Putamen (tissue), 1 donor: ENCODE data around the gene GPANK1.

Experiments
- DNase-seq: peaks from one replicate; pipeline ENCODE4 v3.0.0-alpha.2; 2016; ENCODE audit warnings: low spot score

The GPANK1 gene

DNA sequence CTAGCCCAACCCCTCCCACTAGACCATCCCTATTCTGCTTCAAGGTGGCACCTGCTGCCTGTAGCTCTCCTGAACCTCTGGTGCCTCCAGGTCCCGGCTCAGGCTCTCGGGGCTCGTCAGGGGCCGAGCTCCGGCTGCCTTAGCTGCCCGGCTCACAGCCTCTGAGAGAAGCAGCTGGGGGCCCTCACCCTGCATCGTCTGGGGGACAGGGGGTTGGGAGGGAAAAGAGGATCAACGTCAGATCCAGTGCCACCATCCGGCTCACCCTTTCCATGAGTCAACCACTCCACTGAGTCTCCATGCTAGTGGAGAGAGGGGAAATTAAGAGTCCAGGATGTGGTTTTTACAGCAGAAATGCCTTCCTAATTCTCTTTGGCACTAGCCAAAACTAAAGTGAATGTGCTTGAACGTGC, 25.3 kb downstream of the GPANK1 start:
- no peak for DNase-seq

DNA sequence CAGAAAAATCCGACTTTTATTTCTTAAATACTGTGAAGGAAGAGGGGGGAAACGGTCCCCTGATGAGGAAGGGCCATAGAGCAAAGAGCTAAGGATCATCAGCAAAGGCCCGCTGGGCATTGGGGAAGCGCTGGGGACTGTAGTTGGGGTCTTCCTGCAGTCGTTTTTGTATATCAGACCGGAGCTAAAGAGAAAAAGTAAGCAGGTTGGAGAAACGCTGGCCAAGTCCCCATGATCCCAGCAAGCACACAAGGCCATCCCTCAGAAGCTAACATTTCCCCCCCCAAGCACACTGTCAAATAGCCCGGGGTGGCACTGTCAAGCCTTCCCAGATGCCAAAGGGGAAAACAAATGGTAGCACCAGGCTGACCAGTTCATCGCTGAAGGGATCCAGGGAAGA, 25.8 kb downstream of the GPANK1 start:
- no peak for DNase-seq

DNA sequence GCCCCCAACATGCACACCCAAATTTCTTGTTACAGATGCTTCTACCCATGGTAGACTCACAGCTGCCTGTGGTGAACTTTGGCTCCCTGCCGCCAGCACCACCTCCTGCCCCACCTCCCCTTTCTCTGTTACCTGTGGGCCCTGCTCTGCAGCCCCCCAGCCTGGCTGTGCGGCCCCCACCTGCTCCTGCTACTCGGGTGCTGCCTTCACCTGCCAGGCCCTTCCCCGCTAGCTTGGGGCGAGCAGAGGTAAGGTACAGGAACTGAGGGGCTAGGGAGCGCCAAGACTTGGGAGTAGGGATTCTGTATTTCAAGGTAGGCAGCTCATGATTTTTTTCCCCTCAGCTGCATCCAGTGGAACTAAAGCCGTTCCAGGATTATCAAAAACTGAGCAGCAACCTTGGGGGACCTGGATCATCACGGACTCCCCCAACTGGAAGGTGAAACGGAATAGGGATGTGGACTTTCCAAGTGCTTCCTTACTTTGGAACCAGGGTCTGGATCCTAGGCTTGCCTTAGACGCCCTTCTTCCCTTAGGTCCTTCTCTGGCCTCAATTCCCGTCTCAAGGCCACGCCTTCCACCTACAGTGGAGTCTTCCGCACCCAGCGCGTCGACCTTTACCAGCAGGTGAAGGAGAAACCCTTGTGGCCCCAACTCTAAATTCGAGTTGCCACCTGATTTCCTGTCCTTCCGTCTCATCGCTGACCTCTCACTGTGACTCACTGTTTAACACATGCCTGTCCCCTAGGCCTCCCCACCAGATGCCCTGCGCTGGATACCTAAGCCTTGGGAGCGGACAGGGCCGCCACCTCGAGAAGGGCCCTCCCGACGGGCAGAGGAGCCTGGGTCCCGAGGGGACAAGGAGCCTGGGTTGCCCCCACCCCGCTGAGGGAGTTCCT, 27.9 kb downstream of the GPANK1 start:
- DNase-seq = no peak

DNA sequence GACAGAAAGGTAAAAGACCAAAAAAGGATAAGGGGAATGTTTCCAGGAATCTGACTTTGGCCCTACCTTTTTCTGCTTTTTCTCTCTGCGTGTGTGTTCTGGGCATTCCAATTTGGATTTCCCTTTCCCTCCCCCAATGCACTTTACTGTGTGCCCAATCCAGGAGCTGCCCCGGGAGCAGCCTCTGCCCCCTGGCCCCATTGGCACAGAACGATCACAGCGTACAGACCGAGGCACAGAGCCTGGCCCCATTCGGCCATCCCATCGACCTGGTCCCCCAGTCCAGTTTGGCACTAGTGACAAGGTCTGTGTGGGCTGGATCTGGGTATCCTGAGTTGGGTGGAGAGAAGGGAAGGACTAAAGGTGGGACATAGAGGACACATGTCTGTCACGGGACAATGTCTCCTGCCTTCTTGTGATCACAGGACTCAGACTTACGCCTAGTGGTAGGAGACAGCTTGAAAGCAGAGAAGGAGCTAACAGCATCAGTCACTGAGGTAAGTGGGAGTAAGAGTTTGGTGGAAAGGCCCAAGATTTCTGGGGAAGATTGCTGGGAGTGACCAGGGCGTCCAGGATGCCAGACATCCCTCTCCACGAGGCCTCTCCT, 29.7 kb downstream of the GPANK1 start:
- DNase-seq = no peak

DNA sequence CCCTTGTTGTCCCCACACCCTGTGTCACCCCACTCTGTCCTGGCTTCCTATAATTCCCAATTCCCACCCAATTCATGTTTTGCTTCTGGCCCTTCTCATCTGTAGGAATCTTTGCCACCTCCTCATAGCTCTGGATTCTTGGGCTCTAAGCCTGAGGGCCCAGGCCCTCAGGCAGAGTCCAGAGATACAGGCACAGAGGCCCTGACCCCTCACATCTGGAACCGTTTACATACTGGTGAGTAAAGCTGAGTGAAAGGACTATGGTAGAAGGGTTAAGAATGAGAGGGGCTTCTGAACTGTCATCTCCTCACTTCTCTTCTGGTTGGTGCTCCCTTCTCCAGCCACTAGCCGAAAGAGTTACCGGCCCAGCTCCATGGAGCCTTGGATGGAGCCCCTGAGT, 30.7 kb downstream of the GPANK1 start:
- DNase-seq = no peak

DNA sequence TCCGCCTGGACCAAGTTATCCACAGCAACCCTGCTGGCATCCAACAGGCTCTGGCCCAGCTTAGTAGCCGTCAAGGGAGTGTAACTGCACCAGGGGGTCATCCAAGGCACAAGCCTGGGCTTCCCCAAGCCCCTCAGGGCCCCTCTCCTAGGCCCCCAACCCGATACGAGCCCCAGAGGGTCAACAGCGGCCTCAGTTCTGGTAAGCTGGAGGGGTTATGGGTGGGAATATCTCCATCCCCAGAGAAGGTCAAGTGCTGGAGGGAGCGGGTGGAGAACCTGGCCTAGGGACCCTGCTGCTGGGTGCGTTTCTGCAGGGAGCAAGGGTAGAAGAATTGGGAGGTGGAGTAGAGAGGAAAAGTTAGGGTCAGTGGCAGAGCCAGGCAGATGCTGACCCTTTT, 31.4 kb downstream of the GPANK1 start:
- no peak for DNase-seq

DNA sequence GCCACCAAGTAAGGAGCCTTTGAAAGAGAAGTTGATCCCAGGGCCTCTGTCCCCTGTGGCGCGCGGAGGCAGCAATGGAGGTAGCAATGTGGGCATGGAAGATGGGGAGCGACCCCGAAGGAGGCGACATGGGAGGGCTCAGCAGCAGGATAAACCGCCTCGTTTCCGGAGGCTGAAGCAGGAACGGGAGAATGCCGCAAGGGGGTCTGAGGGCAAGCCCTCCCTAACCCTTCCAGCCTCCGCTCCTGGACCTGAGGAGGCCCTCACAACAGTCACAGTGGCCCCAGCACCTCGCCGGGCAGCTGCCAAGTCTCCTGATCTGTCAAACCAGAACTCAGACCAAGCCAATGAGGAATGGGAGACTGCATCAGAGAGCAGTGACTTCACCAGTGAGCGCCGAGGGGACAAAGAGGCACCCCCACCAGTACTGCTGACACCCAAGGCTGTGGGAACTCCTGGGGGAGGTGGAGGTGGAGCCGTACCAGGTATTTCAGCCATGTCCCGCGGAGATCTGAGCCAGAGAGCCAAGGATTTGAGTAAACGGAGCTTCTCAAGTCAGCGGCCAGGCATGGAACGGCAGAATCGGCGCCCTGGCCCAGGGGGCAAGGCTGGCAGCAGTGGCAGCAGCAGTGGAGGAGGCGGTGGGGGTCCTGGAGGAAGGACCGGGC, 32.4 kb downstream of the GPANK1 start:
- DNase-seq = no peak

DNA sequence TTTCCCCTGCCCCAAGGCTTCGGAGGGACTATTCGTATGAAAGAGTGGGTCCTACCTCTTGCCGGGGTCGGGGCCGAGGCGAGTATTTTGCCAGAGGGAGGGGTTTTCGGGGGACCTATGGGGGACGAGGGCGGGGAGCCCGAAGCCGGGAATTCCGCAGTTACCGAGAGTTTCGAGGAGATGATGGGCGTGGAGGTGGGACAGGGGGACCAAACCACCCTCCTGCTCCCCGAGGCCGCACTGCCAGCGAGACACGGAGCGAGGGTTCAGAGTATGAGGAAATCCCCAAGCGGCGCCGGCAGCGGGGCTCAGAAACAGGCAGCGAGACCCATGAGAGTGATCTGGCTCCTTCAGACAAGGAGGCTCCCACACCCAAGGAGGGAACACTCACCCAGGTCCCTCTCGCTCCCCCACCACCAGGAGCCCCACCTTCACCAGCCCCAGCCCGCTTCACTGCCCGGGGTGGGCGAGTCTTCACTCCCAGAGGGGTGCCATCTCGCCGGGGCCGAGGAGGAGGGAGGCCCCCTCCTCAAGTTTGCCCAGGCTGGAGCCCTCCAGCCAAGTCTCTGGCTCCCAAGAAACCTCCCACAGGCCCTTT, 33.0 kb downstream of the GPANK1 start:
- no peak for DNase-seq

DNA sequence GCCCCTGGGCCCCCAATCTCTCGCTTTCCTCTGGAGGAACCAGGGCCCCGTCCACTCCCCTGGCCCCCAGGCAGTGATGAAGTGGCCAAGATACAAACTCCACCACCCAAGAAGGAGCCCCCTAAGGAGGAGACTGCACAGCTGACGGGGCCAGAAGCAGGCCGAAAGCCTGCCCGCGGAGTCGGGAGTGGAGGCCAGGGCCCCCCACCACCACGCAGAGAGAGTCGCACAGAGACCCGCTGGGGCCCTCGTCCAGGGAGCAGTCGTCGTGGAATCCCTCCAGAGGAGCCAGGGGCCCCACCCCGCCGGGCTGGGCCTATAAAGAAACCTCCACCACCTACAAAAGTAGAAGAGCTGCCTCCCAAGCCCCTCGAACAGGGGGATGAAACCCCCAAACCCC, 33.6 kb downstream of the GPANK1 start:
- DNase-seq = no peak

DNA sequence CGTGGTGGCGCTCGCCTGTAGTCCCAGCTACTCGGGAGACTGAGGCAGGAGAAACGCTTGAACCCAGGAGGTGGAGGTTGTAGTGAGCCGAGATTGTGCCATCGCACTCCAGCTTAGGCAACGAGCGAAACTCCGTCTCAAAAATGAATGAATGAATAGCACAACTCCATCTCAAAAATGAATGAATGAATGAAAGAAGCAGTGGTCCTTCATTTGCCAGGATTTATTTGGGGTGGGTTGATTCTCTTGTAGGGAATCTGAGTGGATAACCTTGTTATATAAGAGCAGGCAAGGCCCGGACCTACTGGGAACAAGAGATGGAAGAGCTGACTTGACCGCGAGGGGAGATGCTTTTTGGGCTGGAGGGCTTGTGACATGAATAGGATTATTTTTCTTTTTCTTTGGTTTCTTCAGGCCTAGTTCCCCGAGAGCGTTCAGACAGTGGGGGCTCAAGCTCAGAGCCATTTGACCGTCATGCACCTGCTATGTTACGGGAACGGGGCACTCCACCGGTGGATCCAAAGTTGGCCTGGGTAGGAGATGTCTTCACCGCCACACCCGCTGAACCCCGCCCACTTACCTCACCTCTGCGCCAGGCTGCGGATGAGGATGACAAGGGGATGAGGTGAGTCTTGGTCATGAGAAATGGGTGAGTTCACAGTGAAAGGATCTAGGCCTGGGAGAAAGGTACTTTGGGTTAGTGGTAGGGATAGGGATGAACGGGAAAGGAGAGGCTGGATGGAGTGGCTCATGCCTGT, 34.4 kb downstream of the GPANK1 start:
- no peak for DNase-seq

DNA sequence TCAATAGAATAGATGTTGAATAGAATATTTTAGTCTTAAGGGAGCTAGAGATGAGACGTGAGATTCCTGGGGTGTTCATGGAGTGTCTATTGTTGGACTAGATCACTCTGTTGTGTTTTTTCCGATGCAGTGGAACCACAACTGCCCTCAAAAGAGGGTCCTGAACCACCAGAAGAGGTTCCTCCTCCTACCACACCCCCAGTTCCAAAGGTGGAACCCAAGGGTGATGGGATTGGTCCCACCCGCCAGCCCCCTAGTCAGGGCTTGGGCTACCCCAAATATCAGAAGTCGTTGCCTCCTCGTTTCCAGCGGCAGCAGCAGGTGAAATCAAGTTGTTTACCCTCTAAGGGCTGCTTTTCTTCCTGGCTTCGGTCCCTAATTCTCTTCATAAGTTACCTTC, 35.8 kb downstream of the GPANK1 start:
- no peak for DNase-seq

DNA sequence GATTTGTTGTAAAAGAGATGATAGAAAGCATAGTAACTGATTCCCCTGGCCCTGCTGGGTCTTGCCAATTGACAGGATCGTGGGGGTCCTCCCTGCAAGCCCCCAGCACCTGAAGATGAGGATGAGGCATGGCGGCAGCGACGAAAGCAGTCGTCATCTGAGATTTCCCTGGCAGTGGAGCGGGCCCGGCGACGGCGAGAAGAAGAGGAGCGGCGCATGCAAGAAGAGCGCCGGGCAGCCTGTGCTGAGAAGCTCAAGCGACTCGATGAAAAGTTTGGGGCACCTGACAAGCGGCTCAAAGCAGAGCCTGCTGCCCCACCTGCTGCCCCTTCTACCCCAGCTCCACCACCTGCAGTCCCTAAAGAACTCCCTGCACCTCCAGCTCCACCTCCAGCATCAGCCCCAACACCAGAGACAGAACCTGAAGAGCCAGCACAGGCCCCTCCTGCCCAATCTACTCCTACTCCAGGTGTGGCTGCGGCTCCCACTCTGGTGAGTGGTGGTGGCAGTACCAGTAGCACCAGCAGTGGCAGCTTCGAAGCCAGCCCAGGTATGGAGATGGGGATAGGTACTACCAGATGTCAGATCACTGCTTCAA, 37.0 kb downstream of the GPANK1 start:
- no peak for DNase-seq

DNA sequence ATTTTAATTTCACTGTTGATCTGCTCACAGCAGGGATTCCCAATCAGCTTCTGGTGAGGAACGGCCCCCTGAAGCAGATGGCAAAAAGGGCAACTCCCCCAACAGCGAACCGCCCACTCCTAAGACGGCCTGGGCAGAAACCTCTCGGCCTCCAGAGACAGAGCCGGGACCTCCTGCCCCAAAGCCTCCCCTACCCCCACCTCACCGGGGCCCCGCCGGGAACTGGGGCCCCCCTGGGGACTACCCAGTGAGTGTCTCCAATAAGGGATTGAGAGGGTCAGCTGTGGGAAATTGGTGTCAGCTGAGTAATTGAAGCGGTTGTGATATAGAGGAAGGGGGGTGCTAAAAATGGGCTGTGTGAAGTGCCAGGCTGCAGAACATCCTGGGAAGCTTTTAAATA, 37.8 kb downstream of the GPANK1 start:
- DNase-seq = no peak

DNA sequence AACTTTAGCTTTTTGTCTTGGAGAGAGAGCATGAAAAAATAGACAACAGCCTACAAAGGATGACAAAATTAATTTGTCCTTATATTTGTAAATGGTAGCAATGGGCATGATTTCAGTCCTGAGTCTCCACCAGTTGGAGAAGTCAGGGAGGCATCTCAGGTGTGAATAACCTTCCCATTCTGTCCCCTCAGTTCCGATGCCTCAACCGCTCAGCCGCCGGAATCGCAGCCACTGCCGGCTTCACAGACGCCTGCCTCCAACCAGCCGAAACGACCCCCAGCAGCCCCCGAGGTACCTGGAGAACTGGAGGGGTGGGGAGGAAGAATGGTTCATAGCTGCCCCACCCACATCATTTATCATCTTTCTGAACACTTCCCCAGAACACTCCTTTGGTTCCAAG, 40.7 kb downstream of the GPANK1 start:
- DNase-seq = no peak

DNA sequence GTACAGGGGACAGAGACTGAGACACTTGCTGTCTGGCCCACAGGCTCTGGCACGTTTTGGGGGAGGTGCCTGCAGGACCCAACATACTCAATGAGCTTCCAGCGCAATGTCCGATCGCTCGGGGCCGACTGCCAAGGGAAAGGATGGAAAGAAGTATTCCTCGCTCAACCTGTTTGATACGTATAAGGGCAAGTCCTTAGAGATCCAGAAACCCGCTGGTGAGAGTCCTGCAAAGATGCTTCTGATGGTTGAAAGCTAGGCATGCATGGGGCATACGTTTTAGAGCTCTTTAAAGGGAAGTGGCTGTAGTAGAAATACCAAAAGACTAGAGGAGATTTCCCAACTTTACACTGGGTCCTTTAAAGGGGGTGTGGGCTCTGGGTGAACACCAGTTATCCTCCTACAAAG, 42.1 kb downstream of the GPANK1 start:
- no peak for DNase-seq

DNA sequence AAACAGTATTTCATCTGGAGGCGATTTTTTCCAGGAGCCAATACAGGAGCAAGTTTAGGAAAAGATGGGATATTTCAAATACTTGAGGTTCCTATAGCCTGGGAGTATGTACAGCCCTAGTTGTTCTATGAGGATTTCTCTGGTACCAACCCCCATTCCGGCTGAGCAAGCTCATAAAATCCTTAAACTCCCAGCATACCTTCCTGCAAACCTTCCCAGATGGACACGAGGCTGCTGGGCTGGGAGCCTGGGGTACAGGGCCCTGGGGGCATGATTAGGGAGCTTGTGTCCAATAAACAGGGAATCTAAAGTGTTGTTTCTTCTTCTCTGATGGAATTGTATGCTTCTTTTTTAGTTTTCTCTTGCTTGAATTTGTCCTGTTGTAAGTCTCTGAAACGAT, 42.8 kb downstream of the GPANK1 start:
- no peak for DNase-seq

DNA sequence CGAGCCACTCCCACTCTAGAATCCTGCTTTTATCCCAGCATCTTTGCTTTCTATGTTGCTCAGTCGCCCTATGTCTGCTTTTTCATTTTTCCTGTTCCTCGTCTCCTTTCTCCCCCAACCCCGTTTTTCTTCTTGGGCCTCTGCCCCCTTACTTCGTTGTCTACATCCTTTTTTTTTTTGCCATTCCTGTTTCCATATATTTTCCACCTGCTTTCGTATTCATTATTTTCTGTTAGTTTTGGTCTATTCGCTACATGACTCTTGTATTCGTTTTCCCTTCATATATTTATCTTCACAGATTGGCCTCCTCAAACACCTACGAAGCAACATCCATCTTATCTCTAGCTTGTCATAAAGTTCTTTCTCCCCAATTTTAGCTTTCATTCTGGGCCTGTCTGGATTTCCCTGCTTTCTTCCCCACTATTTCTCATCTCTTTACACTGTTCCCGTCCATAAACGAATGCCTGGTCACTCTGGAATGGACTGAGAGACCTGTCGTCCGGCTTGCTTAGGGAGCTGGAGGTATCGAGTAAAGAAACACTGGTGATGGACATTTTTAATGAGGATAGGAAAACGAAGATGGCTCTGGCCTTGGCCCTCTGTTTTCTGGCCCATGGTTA, 43.4 kb downstream of the GPANK1 start:
- no peak for DNase-seq

DNA sequence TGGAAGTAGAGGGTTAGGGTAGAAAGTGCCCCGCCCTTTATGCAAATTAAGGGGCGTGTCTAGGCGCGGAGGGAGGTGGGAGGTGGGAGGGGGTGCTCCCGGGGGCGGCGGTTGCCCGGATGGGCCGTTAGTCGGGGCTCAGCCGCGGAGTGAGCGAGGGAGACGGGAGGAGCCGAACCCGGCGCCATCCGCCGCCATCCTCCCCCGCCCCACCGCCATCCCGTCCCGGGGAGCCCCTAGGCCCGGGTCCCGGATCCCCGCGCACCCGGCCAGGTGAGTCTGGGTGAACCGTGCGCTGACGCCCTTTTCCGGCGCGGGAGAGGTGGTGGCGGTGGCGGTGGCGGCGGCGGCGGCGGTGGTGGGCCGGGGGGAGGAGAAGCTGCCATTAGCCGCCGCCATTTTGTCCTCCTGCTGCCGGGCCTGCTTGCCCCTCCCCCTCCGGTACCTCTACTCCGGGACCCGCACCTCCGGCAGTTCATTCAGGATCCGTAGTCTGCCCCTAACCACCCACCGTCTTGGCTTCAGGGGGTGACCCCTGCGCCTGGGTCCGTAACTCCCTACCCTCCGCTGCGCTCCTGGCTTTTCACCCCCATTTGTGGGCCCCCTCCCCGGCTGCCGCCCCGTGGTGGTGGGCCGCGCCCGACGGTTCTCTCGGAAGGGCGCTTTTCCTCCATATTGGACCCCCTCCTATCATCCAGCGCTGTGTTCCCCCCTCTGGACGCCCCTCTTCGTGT, 44.0 kb downstream of the GPANK1 start, which contains the start of gene PRRC2A:
TSS of gene PRRC2A (plus strand) at position 130 of the 734 bp plus-strand sequence. CDS start 2,075 bp downstream, outside the sequence.
- DNase-seq = no peak

DNA sequence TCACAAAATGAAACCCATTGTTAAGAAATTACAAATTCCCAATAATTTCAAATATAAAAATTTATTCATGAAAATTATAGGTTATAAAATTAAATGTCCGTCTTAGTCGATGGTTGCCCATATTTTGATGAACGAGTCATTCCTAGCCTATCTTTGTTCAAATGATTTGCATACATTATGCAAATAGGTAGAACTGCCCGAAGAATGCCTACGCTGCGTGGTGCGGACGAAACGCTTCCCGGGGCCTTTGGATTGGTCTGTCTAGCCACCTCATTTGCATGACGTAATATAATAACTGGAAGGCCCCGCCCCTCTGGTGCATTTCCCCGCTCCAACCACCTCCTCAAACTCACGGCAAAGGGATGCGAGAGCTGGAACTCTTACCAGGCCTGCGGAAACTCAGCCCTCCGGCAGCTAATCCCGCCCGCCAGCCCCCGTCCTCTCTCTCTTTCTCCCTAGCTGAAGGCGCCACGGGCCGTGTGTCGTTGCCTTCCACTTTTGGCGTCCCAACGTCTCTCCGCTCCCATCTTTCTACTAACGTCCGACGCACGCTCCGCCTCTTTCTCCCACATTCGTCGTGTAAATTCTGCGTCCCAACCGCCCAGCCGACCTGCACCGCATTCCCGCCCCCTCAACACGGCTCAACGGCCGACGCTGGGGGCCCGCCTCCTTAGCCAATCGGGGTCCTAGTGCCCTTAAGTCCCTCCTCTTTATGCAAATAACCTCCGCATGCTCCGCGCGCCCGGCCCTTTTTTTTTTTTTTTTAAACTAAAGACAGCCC, 44.8 kb downstream of the GPANK1 start:
- DNase-seq = peak; percentile 99
